ENCODE measurements around the gene BCL6. TPM values are rescaled to one million over a fixed set of nuclear protein-coding genes. Genes with fewer than 3 reads are reported as not detected.

The BCL6 gene
- total RNA-seq = 1.3 and 2.5 TPM in 2 replicates

DNA sequence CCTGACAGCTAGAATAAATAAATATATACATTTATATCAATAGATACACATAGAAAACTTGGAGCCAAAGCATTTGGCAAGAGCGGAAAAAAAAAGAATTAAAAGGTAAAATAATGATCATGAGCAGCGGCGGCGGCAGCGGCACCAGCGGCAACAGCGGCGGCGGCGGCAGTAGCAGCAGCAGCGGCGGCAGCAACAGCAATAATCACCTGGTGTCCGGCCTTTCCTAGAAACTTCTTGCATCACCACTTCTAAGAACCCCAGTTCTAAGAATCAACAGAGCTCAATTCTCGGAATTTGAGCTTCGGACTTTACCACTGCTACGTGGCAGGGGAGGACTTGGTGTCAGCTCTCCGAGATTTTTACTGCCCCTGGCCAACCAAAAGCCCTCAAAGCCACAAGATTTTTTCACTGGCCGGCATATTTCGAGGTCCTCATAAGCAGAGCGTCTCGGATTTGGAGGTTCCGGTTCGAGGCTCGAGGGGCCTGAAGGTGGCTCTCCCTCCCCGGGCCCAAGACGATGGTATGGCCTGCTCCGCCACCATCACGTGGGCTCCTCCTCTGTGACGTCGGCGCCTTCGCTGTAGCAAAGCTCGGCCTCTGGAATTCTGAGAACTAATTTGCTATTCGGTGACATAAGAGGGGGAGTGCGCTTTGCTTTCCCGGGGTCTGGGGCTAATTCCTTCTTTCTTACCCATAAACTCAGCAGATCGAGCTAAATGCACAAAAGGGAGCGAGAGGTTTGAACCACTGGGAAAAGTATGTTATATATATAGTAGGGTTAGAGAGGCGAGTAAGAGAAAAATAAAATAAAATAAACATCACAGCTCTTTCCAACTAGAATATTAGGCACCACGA is at the start of gene BCL6:
Gene BCL6 (minus strand): TSS at position 268 of the 858 bp plus-strand sequence. CDS start 11,775 bp downstream, outside the sequence.

GRCh38 chr3:187702507-187703033 is 42.7 kb downstream of the BCL6 start, which contains the start of gene RTP2:
Gene RTP2, minus strand, starts transcription at chr3:187702557. Its CDS starts 429 bp downstream, at chr3:187702128.

Other genes with a start within 250 kb of the BCL6 start
- gene SST, start 75.1 kb downstream of the BCL6 start, total RNA-seq = not detected in 2 replicates
- gene RTP2, start 42.9 kb downstream of the BCL6 start, total RNA-seq = not detected in 2 replicates